Measurements from ENCODE around the gene NUP93.
"Not testable (repeated sequence)": the region's sequence is repeated elsewhere in the genome, so short reads cannot be mapped to it uniquely, and the experiment has no call there.

NUP93 gene

DNA sequence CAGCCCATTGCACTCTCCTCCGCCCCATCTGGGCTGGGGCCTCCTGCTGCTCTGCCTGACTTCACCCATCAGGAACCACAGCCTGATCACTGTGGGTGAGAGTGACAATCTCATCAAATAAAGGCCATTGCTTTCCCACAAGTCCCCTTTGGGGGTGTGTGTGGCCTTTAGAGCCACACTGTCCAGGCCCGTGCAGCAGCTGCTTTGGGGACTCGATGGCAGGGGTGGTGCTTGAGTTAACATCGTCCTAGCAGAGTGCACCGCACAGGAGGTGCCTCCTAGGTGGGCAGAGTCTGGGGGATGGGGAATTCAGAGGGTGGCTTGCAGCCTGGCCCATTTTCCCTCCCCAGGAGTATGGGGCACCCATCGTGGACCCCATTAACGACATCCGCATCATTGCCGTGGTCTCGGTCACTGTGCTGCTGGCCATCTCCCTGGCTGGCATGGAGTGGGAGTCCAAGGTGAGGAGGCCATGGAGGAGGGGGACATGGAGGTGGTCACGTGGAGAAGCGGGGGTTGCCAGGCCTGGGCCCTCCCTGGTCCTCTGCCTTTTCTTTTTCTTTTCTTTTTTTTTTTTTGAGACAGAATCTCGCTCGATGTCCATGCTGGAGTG, 140.5 kb downstream of the NUP93 start:
- DNase-seq (ENCODE audit: low spot score), result no peak

DNA sequence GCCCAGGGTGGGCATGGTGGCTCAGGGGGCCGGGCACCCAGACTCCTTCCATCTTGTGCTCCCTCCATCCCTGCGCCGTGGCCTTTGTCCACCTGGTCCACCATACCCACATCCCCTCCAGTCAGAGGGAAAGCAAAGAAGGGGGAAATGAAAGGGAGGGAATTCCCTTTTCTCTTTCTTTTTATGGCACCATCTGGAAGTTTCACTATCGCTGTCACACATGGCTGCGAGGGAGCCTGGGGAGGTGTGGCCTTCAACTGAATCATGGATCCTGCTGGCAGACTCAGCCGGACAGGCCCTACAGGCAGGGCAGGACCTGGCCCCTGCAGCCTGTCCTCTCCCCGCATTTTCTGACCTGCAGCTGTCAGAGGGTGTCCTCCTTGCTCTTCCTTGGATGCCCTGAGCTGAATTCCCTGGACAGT, 141.3 kb downstream of the NUP93 start:
- DNase-seq (ENCODE audit: low spot score), result no peak

DNA sequence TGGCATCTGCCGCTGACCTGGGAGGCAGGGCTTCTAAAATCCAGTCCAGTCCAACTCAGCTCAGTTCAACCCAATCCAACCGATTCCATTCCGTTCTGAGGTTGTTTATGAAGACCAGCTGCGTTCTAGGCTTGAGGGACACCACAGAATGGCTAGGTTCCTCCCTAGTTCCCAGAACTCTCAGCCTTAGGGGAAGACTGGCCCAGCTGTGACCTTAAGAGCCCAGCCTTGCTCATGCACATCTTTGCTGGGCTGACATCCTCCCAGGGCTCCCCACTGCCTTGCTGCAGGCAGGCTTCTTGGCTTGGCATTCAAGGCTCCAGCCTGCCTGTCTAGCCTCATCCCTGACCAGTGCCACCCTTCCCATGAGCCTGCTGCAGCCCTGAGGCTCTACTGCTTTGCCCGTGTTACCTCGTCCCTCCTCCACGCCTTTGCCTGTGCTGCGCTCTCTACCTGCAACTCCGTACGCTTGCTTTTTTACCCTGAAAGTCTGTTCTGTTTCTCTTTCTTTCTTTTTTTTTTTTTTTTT, 143.0 kb downstream of the NUP93 start:
- no peak for DNase-seq (ENCODE audit: low spot score)

DNA sequence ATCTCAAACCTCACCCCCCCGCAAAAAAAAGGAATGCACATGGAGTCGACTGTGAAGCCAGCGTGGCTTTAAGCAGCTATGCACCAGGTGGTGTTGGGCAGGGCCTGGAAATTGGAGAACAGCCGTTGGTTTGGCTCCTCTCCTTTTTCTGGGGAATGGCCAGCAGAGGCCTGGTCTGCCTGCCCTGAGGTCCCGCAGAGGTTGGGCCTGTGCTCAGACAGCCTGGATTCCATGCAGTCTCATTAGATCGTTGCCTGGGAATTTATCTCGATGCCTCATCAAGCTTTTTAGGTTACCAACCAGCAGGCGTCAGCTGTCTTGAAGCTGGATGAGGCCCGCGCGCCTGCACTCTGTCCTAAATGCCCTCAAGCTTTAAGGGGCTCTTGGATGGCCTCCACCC, 144.9 kb downstream of the NUP93 start:
- no peak for DNase-seq (ENCODE audit: low spot score)

DNA sequence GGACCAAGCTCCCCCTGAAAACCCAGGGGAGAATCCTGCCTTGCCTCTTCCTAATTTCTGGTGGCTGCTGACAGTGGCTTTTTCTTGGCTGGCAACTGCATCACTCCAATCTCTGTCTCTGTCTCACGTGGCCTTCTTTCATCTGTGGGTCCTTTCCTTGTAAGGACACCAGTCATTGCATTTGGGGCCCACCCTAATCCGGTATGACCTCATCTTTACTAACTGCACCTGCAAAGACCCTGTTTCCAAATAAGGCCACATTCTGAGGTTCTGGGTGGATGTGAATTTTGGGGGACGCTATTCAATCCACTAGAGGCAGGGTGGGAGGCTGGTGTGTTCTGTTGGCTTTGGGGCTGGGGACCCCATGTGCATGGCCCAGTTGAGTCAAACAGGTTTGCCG, 146.1 kb downstream of the NUP93 start:
- DNase-seq (ENCODE audit: low spot score), result no peak

DNA sequence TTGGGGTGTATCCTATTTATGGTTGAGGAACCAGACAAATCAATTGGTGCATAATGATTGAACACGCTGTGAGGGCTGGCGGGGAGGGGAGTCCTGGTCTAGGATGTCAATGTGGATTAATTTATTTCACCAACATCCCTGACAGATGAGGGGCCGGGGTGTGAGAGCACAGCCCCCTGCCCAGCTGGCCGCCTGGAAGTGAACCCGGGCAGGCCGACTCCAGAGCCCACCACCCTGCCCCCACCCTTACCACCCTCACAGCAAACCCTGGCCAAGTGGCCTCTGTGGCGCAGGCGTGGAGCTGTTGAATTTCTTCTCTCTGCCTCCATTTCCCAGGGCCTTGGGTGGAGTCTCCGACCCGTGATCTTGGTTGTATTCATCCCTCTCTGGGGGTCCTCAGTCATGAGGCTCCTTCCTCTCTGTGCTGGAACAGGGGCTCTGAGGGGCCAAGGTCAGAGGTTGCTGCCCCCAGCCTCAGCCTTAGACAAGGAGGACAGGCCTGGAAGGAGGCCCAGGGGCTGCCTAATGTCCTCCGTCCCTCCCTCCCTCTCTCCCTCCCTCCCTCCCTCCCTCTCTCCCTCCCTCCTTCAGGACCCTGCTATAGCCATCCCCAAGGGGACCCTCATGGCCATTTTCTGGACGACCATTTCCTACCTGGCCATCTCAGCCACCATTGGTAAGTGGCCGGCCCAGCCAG, 147.7 kb downstream of the NUP93 start:
- DNase-seq (ENCODE audit: low spot score), result no peak

DNA sequence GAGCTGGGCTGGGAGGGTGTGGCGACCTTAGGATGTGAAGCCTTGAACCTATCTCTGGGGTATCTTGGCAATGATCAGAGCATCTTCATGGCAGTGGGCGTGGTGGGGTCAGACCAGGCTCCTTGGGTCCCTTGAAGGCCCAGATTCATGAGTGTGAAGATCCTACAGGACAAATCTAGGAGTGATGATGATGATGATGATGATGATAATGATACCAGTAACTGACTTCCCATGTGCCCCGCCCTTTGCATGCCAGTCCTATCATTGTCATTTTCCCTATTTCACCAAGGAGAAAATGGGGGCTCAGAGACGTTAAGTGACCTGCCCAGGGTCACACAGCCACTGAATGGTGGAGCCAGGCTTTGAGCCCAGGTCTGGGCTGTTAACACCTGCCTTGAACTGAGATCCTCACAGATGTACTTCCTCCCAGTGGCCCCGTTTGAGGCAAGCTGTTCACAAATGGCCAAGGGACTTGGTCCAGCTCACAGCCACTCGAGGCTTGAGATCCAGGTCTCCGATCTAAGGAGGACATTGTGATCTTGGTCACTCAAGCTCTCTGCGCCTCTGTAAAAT, 148.4 kb downstream of the NUP93 start:
- no peak for DNase-seq (ENCODE audit: low spot score)

DNA sequence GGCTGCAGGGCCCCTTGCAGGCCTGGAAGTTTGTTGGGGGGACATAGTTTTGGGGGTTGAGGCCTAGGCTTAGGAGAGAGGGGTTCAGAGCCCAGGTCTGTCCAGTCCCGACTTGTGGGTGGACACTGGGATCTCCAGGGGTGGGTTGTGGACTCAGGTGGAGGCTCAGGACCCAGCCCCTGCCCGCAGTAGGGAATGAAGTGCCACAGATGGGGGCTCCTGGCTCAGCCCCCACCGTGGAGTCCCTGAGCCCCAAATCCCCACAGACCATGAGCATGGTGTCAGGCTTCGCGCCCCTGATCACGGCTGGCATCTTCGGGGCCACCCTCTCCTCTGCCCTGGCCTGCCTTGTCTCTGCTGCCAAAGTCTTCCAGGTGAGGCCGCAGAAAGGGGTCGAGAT, 149.3 kb downstream of the NUP93 start:
- no peak for DNase-seq (ENCODE audit: low spot score)

DNA sequence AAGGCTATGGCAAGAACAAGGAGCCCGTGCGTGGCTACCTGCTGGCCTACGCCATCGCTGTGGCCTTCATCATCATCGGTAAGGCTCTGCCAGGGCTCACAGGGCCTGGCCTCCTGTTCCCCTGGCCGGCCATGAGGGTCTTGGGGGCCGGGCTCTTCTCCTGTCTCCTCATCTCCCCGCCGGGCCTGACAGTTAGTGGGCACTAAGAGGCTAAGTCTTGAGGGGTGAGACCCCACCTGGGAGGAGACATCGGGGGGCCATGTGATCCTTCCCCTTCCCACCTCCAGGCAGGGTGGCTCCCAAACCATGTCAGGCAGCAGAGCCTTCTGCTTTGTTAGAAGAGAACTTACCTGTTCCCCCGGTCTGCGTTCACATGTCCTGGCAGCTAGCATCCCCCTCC, 150.2 kb downstream of the NUP93 start:
- no peak for DNase-seq (ENCODE audit: low spot score)

DNA sequence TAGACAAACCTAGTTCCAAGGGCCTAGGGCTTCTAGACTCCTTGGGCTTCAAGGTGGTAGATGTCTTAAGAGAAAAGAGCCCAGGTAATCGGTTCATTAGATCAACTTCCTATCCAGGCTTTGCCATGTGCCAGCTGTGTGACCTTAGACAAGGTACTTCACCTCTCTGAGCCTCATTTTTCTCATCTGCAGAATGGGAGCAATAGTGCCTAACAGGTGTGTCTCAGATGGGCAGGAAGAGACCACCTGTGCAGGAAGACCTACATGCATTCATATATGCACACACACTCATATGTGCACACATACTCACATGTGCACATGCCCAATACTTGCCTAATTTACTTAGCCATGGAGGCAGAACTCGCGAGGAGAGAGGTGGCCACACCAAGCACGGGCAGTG, 150.8 kb downstream of the NUP93 start:
- no peak for DNase-seq (ENCODE audit: low spot score)

DNA sequence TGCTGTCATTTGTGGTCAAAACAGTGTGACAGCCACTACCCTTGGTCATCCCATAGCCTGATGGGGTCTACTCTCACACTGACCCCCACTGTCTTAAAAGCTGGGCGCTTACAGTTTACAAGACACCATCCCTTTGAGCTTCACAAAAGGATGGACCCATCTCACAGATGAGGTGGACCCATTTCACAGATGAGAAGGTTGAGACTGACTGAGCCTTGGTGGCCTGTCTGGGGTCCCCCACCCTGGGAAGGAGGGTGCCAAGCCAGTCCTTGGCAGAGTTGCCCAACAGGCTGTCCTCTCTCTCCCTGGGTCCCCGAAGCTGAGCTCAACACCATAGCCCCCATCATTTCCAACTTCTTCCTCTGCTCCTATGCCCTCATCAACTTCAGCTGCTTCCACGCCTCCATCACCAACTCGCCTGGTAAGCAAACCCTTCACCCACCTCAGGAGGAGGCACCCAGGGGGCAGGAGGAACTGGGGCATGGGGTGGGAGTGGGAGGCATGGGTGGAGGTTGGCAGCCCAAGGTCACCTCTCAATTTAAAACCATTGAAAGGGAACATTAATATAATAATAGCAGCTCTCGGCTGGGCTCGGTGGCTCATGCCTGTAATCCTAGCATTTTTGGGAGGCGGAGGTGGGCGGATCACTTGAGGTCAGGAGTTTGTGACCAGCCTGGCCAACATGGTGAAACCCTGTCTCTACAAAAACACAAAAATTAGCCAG, 152.3 kb downstream of the NUP93 start:
- no peak for DNase-seq (ENCODE audit: low spot score)

DNA sequence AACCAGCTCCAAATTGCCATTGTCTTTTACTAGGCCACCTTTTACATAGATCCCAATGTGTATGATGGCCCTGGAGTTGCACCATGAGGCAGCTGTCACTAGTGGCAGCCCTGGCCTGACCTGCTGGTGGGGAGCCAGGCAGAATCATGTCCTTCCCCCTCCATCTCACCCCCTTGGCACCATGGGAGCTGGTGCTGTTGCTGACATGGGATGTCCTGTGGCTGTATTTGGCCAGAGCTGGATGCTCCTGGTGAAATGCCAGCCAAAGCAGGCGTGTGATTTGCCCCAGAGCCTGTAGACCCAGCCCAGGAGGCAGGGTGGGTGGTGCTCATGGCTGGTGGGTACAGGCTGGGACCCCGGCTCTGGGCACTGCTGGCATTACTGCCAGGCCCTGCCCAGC, 153.7 kb downstream of the NUP93 start:
- no peak for DNase-seq (ENCODE audit: low spot score)

DNA sequence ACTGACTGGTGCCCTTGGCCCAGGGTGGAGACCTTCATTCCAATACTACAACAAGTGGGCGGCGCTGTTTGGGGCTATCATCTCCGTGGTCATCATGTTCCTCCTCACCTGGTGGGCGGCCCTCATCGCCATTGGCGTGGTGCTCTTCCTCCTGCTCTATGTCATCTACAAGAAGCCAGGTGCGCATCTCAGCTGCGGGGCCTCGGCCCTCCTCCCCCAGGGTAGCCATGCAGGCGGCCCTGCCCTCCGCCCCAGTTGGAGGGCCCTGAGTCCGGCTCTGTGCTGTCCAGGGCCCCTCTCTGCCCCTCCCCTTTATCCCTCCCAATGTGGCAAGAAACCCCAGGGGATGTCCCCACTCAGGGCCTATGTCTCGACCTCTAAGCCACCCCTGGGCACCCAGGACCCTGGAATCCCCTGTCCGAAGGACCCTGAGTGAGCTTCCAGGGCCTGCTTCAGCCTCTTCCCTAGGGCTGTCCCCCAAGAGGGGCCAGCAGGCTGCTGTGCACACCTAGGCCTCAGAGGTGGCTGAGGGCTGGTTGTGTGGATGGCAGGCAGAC, 154.2 kb downstream of the NUP93 start:
- DNase-seq (ENCODE audit: low spot score), result no peak

DNA sequence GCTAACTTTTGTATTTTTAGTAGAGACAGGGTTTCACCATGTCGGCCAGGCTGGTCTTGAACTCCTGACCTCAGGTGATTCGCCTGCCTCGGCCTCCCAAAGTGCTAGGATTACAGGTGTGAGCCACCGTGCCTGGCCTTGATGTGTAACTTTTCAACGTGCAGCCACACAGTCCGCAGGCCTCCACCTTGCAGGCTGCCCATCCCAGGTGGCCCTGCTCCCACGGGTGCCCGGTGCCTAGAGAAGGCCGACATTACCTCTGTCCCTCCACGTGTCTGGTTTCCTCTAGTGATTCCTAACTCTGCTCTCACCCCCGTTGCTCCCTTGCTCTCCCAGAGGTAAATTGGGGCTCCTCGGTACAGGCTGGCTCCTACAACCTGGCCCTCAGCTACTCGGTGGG, 155.0 kb downstream of the NUP93 start:
- DNase-seq (ENCODE audit: low spot score), result not testable (repeated sequence)

DNA sequence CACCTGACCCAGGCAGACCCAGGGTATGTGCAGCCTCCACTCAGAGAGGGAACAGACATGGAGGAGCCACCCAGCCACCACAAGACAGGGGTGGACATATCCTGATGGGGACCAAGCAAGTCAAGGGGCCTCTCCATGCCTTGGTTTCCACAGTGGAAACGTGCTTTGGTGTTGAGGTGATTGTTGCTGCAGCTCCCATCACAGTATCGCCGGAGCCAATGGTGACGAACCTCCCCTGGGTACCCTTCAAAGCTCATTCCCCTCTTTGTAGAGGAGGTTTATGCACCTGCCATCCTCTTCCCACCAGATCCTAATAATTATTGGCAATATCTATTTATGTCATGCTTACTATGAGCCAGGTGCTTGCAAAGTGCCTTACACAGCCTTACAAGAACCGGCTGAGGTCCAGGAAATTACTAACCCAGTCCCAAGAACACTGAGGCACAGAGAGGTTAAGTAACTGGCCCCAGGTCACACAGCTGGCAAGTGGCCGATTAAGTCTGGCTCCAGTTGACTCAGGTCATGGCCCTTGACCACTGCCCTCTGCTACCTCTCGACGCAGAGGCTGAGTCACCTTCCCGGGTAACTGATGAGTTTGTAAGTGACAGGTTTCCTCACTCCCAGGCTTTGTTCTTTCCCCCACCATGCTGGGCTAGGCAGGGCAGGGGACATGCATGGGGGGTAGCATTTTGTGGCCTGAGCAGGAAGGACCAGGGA, 155.7 kb downstream of the NUP93 start:
- no peak for DNase-seq (ENCODE audit: low spot score)

DNA sequence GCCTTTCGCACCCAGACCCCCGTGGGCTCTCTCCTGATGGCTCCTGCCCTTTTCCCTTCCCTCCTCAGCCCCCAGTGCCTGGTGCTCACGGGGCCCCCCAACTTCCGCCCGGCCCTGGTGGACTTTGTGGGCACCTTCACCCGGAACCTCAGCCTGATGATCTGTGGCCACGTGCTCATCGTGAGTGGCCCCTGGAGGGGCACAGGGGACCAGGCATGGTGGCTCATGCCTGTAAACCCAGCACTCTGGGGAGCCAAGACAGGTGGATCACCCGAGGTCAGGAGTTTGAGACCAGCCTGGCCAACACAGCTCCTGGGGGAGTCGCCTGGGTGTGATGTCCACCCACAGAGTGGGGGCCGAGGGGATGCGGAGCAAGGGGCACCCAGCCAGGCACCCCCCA, 156.4 kb downstream of the NUP93 start:
- no peak for DNase-seq (ENCODE audit: low spot score)

DNA sequence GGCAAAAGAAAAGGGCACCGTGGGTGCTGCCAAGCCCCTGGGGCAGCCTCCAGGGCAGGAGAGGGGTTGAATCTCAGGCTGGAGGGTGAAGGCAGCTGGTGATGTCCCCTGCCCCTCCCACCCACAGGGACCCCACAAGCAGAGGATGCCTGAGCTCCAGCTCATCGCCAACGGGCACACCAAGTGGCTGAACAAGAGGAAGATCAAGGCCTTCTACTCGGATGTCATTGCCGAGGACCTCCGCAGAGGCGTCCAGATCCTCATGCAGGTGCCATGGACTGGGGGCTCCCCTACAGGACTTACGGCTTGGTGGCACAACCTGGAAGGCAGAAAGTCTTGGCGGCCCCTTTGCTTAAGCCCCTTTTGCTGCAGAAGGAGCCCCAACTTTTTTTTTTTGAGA, 156.9 kb downstream of the NUP93 start:
- DNase-seq (ENCODE audit: low spot score), result no peak

DNA sequence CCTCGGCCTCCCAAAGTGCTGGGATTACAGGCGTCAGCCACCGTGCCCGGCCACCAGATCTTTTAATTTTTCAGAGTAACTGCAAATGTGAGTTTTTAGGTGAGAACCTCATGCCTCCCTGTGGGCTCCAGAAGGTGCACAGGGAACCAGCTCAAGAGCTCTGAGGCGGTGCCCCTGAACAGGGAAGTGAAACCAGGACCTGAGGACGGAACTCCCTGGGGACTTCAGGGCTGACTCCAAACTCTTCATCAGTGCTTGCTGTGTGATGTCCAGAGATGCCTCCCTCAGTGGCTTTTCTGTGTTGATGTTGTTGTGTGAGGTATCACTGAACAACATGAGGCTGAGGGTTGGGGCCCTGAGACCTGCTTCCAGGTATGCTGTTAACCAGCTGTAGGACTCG, 158.9 kb downstream of the NUP93 start:
- DNase-seq (ENCODE audit: low spot score), result no peak

DNA sequence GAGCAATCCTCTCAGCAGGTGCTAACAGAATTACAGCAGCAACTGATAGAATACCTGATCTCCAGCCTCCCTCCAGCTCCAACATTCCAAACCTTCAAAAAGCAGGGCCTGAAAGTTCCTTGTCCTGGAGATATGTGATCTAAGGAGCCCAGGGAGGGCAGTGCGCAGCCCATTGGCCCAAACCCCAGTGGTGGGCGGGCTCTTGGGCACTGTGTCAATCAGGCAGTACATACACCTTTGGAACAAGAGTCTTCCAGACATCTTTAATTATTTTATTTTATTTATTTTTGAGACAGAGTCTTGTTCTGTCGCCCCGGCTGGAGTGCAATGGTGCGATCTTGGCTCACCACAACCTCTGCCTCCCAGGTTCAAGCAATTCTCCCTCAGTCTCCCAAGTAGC, 159.3 kb downstream of the NUP93 start:
- DNase-seq (ENCODE audit: low spot score), result no peak

DNA sequence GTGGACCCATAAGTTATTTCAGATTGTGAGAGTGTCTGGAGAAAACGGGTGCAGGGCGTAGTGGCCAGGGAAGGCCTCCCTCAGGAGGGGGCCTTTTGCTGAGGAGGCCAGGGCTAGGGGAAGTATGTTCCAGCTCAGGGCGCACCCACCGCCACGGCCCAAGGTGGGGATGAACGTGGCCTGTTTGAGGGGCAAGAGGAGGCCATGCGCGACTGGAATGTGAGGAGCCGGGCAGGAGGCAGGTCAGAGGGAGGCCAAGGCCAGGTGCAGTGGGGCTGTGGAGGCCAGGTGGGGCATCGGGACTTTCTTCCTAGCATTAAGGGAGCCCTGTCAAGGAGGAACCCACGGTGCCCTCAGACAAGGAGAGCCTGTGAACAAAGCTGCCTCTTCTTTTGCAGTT, 161.8 kb downstream of the NUP93 start:
- no peak for DNase-seq (ENCODE audit: low spot score)

DNA sequence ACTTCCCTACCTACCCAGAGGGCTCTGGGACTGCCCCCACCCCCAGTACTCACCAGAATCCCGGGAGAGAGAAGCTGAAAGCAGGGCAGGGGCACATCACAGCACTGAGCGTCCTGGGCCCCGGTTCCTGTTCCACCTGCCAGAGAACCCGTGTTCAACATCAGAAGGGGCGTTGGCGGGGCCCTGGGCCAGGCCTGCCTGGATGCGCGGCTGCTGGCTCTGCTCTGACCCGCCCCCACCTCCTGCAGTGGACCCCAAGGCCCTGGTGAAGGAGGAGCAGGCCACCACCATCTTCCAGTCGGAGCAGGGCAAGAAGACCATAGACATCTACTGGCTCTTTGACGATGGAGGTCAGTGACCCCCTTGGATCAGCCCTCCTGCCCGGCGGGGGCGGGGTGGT, 162.8 kb downstream of the NUP93 start:
- DNase-seq (ENCODE audit: low spot score), result no peak

DNA sequence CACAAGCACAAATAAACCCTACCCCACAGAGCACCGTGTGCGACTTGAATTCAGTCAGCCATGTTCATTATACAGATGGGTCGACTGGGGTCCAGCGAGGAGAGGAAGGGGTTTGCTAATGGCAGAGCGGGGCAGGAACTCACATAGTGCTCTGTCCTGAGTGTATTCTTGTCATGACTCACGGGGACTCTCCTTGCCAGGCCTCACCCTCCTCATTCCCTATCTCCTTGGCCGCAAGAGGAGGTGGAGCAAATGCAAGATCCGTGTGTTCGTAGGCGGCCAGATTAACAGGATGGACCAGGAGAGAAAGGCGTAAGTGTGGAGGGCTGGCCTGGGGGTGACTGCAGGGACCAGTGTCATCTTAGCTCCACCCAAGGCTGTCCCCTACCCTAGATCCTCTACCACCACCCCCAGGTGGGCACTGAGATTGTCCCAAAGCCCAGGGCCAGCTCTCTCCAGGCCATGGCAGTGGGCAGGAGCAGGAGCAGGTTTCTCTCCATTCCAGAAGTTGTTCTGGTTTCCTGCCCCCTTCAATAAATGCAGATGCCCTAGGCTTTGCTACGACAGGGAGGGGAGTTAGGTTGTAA, 164.5 kb downstream of the NUP93 start:
- DNase-seq (ENCODE audit: low spot score), result no peak

Measured in CD4-positive, alpha-beta T cell treated with Interleukin-2 at 100 ng/mL for 4 hours (primary cell).